ENCODE data around the gene NEDD4L. TPM values are rescaled to one million over a fixed set of nuclear protein-coding genes. Genes with fewer than 3 reads are reported as not detected.

Gene NEDD4L
- total and polyA plus RNA-seq, 7 donors, result 52.0 to 104 (median 57.4) TPM

- Histone ChIP-seq H3K27me3 (no peaks in the 10 kb centered on the region), H3K36me3 (no peaks in the 10 kb centered on the region), H3K9me3 (no peaks in the 10 kb centered on the region), H3K4me1 (peaks cover 0 to 61% (median 47%) of the 10 kb centered on the region in 4 donors), H3K4me3 (no peak overlapping the region), H3K27ac (peak overlapping the region in 3 of 4 donors; percentile 23 to 53 (median 25))
- WGBS, 2 donors, result 19 to 71% methylated on average over 11 of the region's 11 CpGs
- TF ChIP-seq CTCF (IDR thresholded peaks at IDR 0.05), result no peak
- no peak for TF ChIP-seq EP300 (IDR thresholded peaks at IDR 0.05)
- no peak for TF ChIP-seq POLR2AphosphoS5 (IDR thresholded peaks at IDR 0.05)
- no peak for TF ChIP-seq POLR2A (IDR thresholded peaks at IDR 0.05)
- no peak for DNase-seq
- intact Hi-C loops (cut with DNase I), result no loop called here
Observed at GRCh38 chr18:58287353-58288274, 243.6 kb downstream of the NEDD4L start.

GRCh38 chr18:58288921-58289797 lies 245.1 kb downstream of the NEDD4L start:
- Histone ChIP-seq H3K9me3 (no peaks in the 10 kb centered on the region), H3K4me3 (no peak overlapping the region), H3K36me3 (no peaks in the 10 kb centered on the region), H3K4me1 (peaks cover 0 to 61% (median 47%) of the 10 kb centered on the region in 4 donors), H3K27me3 (no peaks in the 10 kb centered on the region), H3K27ac (peak overlapping the region in 3 of 4 donors; percentile 23 to 70 (median 30))
- TF ChIP-seq CTCF (IDR thresholded peaks at IDR 0.05) (no peak), POLR2AphosphoS5 (IDR thresholded peaks at IDR 0.05) (no peak), POLR2A (IDR thresholded peaks at IDR 0.05) (no peak)
- DNase-seq, result no peak
- 72 to 75% methylated on average over 10 of the region's 10 CpGs for WGBS, 2 donors
- intact Hi-C loops (cut with DNase I), result no loop called here

- intact Hi-C loops (cut with DNase I), result no loop called here
- no peak for DNase-seq
- TF ChIP-seq EP300 (IDR thresholded peaks at IDR 0.05), result no peak
- peaks cover 0 to 54% (median 41%) of the 10 kb centered on the region in 4 donors for H3K4me1 ChIP-seq
- H3K9me3 ChIP-seq, result no peaks in the 10 kb centered on the region
- no peaks in the 10 kb centered on the region for H3K36me3 ChIP-seq
- 76 to 83% methylated on average over 5 of the region's 5 CpGs for WGBS, 2 donors
- peak overlapping the region in 1 of 4 donors; percentile 70 for H3K27ac ChIP-seq
- H3K27me3 ChIP-seq, result no peaks in the 10 kb centered on the region
- no peak overlapping the region for H3K4me3 ChIP-seq
Observed at GRCh38 chr18:58290116-58290695, 246.2 kb downstream of the NEDD4L start.

GRCh38 chr18:58291131-58291530 lies 247.1 kb downstream of the NEDD4L start:
- no peak for TF ChIP-seq POLR2AphosphoS5 (IDR thresholded peaks at IDR 0.05)
- TF ChIP-seq POLR2A (IDR thresholded peaks at IDR 0.05), result no peak
- no peak for TF ChIP-seq EP300 (IDR thresholded peaks at IDR 0.05)
- WGBS, 2 donors, result 96 to 97% methylated on average over 5 of the region's 5 CpGs
- intact Hi-C loops (cut with DNase I), result no loop called here
- H3K9me3 ChIP-seq, result no peaks in the 10 kb centered on the region
- peak overlapping the region in 1 of 4 donors; percentile 70 for H3K27ac ChIP-seq
- no peaks in the 10 kb centered on the region for H3K36me3 ChIP-seq
- H3K27me3 ChIP-seq, result no peaks in the 10 kb centered on the region
- H3K4me3 ChIP-seq, result no peak overlapping the region
- H3K4me1 ChIP-seq, result peaks cover 0 to 44% (median 33%) of the 10 kb centered on the region in 4 donors
- no peak for DNase-seq

- DNase-seq, result no peak
- Histone ChIP-seq H3K4me3 (no peak overlapping the region), H3K4me1 (peaks cover 0 to 30% (median 26%) of the 10 kb centered on the region in 4 donors), H3K27ac (no peak overlapping the region), H3K27me3 (no peaks in the 10 kb centered on the region), H3K9me3 (no peaks in the 10 kb centered on the region), H3K36me3 (no peaks in the 10 kb centered on the region)
- intact Hi-C loops (cut with DNase I), result no loop called here
- 59 to 74% methylated on average over 2 of the region's 2 CpGs for WGBS, 2 donors
- TF ChIP-seq POLR2AphosphoS5 (IDR thresholded peaks at IDR 0.05) (no peak), EP300 (IDR thresholded peaks at IDR 0.05) (no peak), CTCF (IDR thresholded peaks at IDR 0.05) (no peak), POLR2A (IDR thresholded peaks at IDR 0.05) (no peak)
Observed at GRCh38 chr18:58292638-58293037, 248.6 kb downstream of the NEDD4L start.

Data from sigmoid colon (tissue), 7 donors.